Naive thymus-derived CD4-positive, alpha-beta T cell (primary cell): ENCODE data around the gene CT45A5. TPM values are rescaled to one million over a fixed set of nuclear protein-coding genes. Genes with fewer than 3 reads are reported as not detected.
"Not testable (repeated sequence)": the region's sequence is repeated elsewhere in the genome, so short reads cannot be mapped to it uniquely, and the experiment has no call there.

Experiments
- ATAC-seq: fragments of 150-1000 bp; cut with Tn5 transposase; 2 replicates; pipeline ENCODE4 v1.10.0; 2021; ENCODE audit warnings: mild to moderate bottlenecking, moderate library complexity
- CTCF ChIA-PET: fragments of 350-600 bp; sonication (Branson Sonifier 250); formaldehyde crosslinking; loops from one replicate; lab custom pipeline; 2021; ENCODE audit warnings: antibody characterized with exemption; lab: Charles Lee
- POLR2A ChIA-PET: fragments of 350-600 bp; sonication (Branson Sonifier 250); formaldehyde crosslinking; loops from one replicate; lab custom pipeline; 2021; ENCODE audit warnings: antibody characterized with exemption, inconsistent platforms; lab: Charles Lee
- DNase-seq, 9 donors: peaks; one replicate each; pipeline versions ENCODE4 v3.0.0 to v3.0.0-alpha.2; 2020 to 2022; ENCODE audit warnings: mixed read lengths in 1 of 9
- H3K27ac ChIP-seq: one replicate; pipeline ENCODE4 v1.7.0; 2013; ENCODE audit warnings: mild to moderate bottlenecking, low read depth, low read length, moderate library complexity
- H3K27me3 ChIP-seq, 2 donors: one replicate each; pipeline ENCODE4 v1.7.0; 2013; ENCODE audit warnings: low read length in 2 of 2, mild to moderate bottlenecking in 2 of 2, moderate library complexity in 2 of 2; ENCODE audit not compliant: control insufficient read depth in 2 of 2, insufficient read depth in 2 of 2
- H3K36me3 ChIP-seq, 3 experiments: 1 replicate in 2 of 3; 2 replicates in 1 of 3; pipeline ENCODE4 v1.7.0; 2013; ENCODE audit warnings: low read length in 3 of 3, mild to moderate bottlenecking in 3 of 3, moderate library complexity in 1 of 3; ENCODE audit not compliant: insufficient read depth in 3 of 3, control insufficient read depth in 2 of 3
- H3K4me1 ChIP-seq, 2 donors: one replicate each; pipeline ENCODE4 v1.7.0; 2013; ENCODE audit warnings: low read length in 2 of 2, mild to moderate bottlenecking in 2 of 2, moderate library complexity in 1 of 2; ENCODE audit not compliant: control insufficient read depth in 2 of 2, insufficient read depth in 2 of 2
- H3K4me3 ChIP-seq: 2 replicates; pipeline ENCODE4 v1.7.0; 2013; ENCODE audit warnings: mild to moderate bottlenecking, low read length
- H3K9me3 ChIP-seq, 3 experiments: 1 replicate in 2 of 3; 2 replicates in 1 of 3; pipeline ENCODE4 v1.7.0; 2013; ENCODE audit warnings: low read length in 3 of 3; ENCODE audit not compliant: control insufficient read depth in 2 of 3
- H3K27ac Mint-ChIP-seq, 9 donors: one replicate each; pipeline ENCODE4 v1.8.0; 2020 to 2022; ENCODE audit warnings: mixed read lengths in 9 of 9, mild to moderate bottlenecking in 8 of 9, moderate library complexity in 5 of 9, inconsistent platforms in 2 of 9
- H3K27me3 Mint-ChIP-seq, 5 donors: one replicate each; pipeline ENCODE4 v1.8.0; 2021 to 2022; ENCODE audit warnings: mixed read lengths in 5 of 5, mild to moderate bottlenecking in 1 of 5
- H3K36me3 Mint-ChIP-seq, 5 donors: one replicate each; pipeline ENCODE4 v1.8.0; 2020 to 2022; ENCODE audit warnings: mixed read lengths in 5 of 5, mild to moderate bottlenecking in 3 of 5, inconsistent platforms in 1 of 5
- H3K4me1 Mint-ChIP-seq, 7 donors: one replicate each; pipeline ENCODE4 v1.8.0; 2020 to 2022; ENCODE audit warnings: mixed read lengths in 7 of 7, mild to moderate bottlenecking in 3 of 7, inconsistent platforms in 1 of 7
- H3K4me3 Mint-ChIP-seq, 10 donors: one replicate each; pipeline ENCODE4 v1.8.0; 2020 to 2022; ENCODE audit warnings: mild to moderate bottlenecking in 10 of 10, mixed read lengths in 10 of 10, moderate library complexity in 6 of 10, inconsistent platforms in 2 of 10
- H3K9me3 Mint-ChIP-seq, 11 donors: one replicate each; pipeline ENCODE4 v1.8.0; 2020 to 2022; ENCODE audit warnings: mixed read lengths in 11 of 11, mild to moderate bottlenecking in 4 of 11, inconsistent platforms in 1 of 11, moderate library complexity in 1 of 11
- intact Hi-C, 2 donors: fragments of 100-400 bp; cut with micrococcal nuclease; formaldehyde crosslinking; loops; one replicate each; pipeline ENCODE4 v1.15.1; 2023
- polyA plus RNA-seq, 2 donors: library from polyadenylated mRNA; unstranded; fragments of 300-500 nt; fragmentation: Illumina TruSeq; gene quantifications; one replicate each; pipeline ENCODE4 v1.2.3, GENCODE V29; 2021
- total RNA-seq, 6 experiments: library from RNA in 5 of 6; stranded (reverse) in 5 of 6; gene quantifications; 1 replicate in 5 of 6; 2 replicates in 1 of 6; pipeline ENCODE4 v1.2.3 and lab custom pipeline; 2021 to 2026

Gene CT45A5
- total and polyA plus RNA-seq, 7 experiments from 2014 or later = not detected

DNA sequence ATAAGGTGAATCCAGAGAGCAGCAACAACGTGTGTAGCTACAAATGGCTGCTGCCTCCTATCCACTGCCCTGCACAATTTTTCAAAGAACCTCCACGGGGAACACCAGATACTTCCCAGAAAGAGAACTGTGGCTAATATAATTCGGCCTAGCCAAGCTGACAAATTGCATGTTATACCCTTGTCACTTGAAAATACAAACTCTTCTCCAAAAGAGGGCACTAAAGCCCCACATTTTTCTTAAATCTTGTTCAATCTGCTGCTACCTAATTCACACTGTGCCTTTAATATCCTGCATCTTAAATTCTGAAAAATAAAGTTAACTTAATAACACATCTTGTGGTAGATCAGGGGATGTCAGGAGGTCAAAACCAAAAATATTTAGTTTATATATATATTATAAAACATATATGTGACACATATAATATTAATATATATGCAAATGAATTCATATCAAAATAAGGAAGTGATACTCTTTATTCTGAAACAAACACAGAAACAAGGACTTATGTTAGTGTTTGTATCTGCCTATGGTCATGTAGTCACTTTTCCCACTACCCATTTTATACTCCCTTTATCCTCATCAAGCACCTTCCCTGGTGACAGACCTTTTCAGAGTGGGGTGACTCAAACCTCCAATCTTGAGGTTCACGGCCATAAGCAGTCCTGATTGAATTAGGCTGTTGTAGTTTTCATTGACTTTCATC lies 47.8 kb downstream of the CT45A5 start:
- Mint-ChIP-seq H3K27ac (no peak overlapping the region), H3K4me1 (peaks cover 0 to 4% (median 0%) of the 10 kb centered on the region in 7 donors), H3K9me3 (no peaks in the 10 kb centered on the region), H3K4me3 (no peak overlapping the region), H3K36me3 (no peaks in the 10 kb centered on the region), H3K27me3 (peaks cover 0 to 4% (median 0%) of the 10 kb centered on the region in 5 donors)
- H3K4me3 ChIP-seq = no peak overlapping the region
- intact Hi-C loops = no loop called here
- no peaks in the 10 kb centered on the region for H3K36me3 ChIP-seq
- H3K4me1 ChIP-seq = no peaks in the 10 kb centered on the region
- CTCF ChIA-PET = no interaction called here
- ATAC-seq (no peak), DNase-seq (no peak)
- H3K27ac ChIP-seq = no peak overlapping the region
- no peaks in the 10 kb centered on the region for H3K9me3 ChIP-seq
- POLR2A ChIA-PET = no interaction called here
- H3K27me3 ChIP-seq = no peaks in the 10 kb centered on the region

DNA sequence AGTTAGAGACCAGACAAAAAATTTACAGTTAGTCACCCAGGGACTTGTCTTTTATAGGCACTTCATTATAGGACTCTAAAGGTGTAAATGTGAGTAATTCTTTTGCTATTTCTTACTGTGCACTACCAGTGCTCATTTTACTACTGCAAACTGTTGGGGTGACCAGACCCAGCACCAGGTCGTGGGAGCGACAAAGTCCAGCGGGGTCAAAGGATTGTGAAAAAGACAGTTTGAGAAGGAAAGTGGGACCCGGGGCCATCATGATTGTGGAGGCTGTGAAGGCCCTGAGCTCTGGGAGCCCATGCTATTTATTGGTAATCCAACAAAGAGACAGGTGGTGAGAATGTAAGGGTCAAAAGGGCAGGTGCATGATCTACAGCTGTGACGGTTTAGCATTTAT lies 50.6 kb downstream of the CT45A5 start:
- H3K36me3 Mint-ChIP-seq, H3K27me3 Mint-ChIP-seq, intact Hi-C loops, H3K4me3 ChIP-seq, CTCF ChIA-PET, H3K4me1 Mint-ChIP-seq, H3K9me3 Mint-ChIP-seq, H3K4me3 Mint-ChIP-seq, H3K9me3 ChIP-seq, POLR2A ChIA-PET, H3K27ac Mint-ChIP-seq, H3K4me1 ChIP-seq, H3K27ac ChIP-seq, DNase-seq, H3K27me3 ChIP-seq, H3K36me3 ChIP-seq, ATAC-seq: not testable (repeated sequence)

Other genes with a start within 250 kb of the CT45A5 start
- not detected for gene CT45A1, start 71.9 kb downstream of the CT45A5 start, total RNA-seq
- gene CT45A1, start 71.9 kb downstream of the CT45A5 start, polyA plus RNA-seq = not detected
- gene CT45A3, start 17.3 kb downstream of the CT45A5 start, total RNA-seq = not detected
- not detected for gene CT45A3, start 17.3 kb downstream of the CT45A5 start, polyA plus RNA-seq
- gene CT45A6, start 17.3 kb upstream of the CT45A5 start, total RNA-seq = not detected
- gene CT45A6, start 17.3 kb upstream of the CT45A5 start, polyA plus RNA-seq = not detected
- not detected for gene CT45A2, start 34.5 kb upstream of the CT45A5 start, total RNA-seq
- gene CT45A2, start 34.5 kb upstream of the CT45A5 start, polyA plus RNA-seq = not detected
- not detected for gene CT45A7, start 51.8 kb upstream of the CT45A5 start, total RNA-seq
- gene CT45A7, start 51.8 kb upstream of the CT45A5 start, polyA plus RNA-seq = not detected
- not detected for gene CT45A8, start 69.0 kb upstream of the CT45A5 start, total RNA-seq
- not detected for gene CT45A8, start 69.0 kb upstream of the CT45A5 start, polyA plus RNA-seq
- not detected for gene CT45A9, start 86.3 kb upstream of the CT45A5 start, total RNA-seq
- not detected for gene CT45A9, start 86.3 kb upstream of the CT45A5 start, polyA plus RNA-seq
- gene CT45A10, start 107.9 kb upstream of the CT45A5 start, total RNA-seq = not detected
- gene CT45A10, start 107.9 kb upstream of the CT45A5 start, polyA plus RNA-seq = not detected
- not detected for gene SAGE1, start 108.2 kb upstream of the CT45A5 start, total RNA-seq
- not detected for gene SAGE1, start 108.2 kb upstream of the CT45A5 start, polyA plus RNA-seq
- gene MMGT1, start 188.5 kb upstream of the CT45A5 start, total RNA-seq = 10 to 100 TPM; 22.0 to 28.4 (median 24.0) TPM
- gene MMGT1, start 188.5 kb upstream of the CT45A5 start, polyA plus RNA-seq = 1 to 10 TPM; 5.7 to 9.8 TPM
- gene SLC9A6, start 199.9 kb upstream of the CT45A5 start, total RNA-seq = 10 to 100 TPM; 16.2 to 21.1 (median 18.9) TPM
- gene SLC9A6, start 199.9 kb upstream of the CT45A5 start, polyA plus RNA-seq = 10 to 100 TPM; 16.0 to 24.9 TPM